ENCODE data around the gene LYL1. TPM values are rescaled to one million over a fixed set of nuclear protein-coding genes. Genes with fewer than 3 reads are reported as not detected.
A peak's percentile ranks its signal among the peaks of the same experiment; 100 is the strongest.

Gene LYL1
- total and polyA plus RNA-seq, 2 of the 13 experiments (the other 11 are each of a cell fraction or from before 2014, with no cell fraction given): 0.75 to 0.92 TPM

DNA sequence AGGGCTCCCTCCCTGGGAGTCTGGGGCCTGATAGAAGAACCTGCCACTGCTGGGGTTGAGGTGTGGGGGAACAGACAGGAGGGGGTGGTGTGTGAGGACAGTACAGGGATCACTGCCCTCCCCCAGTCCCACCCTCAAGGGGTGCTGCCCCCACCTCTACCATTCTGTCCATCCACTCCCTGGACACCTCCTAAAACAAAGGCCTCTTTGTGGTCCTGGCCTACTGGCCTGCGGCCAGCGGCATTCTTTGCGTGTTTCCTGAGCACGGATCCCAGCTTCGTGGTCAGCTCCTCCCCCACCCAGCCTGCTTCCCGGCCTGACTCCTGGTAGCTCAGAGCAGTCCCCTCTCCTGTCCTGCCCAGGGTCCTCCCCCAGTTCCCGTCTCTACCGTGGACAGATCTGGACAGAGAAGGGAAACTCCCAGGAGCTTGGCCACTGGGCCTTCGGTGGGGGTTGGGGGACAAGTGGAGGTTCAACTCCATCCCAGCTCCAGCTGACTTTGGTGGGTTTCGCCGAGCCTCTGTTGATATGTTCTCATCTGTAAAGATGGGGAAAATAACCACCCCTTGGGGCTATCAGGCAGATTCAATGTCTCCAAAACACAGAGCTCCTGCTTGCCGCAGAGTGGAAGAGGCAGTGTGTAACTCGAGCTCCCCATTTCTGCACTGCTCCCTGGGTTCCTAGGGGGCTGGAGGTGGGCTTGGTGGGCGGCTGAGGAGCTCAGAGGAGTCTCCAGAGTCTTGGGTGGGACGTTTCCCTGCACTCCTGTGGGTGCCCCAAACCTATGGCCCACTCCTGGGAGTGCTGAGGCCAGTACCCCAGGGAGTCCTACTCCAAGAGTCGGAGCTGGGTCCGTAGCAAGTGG is 48.7 kb downstream of the LYL1 start (continued):
- TF ChIP-seq, protein P1, sequence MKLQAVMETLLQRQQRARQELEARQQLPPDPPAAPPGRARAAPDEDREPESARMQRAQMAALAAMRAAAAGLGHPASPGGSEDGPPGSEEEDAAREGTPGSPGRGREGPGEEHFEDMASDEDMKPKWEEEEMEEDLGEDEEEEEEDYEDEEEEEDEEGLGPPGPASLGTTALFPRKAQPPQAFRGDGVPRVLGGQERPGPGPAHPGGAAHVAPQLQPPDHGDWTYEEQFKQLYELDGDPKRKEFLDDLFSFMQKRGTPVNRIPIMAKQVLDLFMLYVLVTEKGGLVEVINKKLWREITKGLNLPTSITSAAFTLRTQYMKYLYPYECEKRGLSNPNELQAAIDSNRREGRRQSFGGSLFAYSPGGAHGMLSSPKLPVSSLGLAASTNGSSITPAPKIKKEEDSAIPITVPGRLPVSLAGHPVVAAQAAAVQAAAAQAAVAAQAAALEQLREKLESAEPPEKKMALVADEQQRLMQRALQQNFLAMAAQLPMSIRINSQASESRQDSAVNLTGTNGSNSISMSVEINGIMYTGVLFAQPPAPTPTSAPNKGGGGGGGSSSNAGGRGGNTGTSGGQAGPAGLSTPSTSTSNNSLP (IDR thresholded peaks at IDR 0.05; ENCODE audit: low read depth, low read length): peak; percentile 38; the same call in 1 of the 2 replicates
- TF ChIP-seq NBN (conservative IDR thresholded peaks at IDR 0.05) (no peak), TOE1 (CRISPR knock-in tag; IDR thresholded peaks at IDR 0.05) (no peak), HNRNPUL1 (IDR thresholded peaks at IDR 0.05; ENCODE audit: low read depth, low read length) (no peak), ZC3H4 (CRISPR knock-in tag; IDR thresholded peaks at IDR 0.05; ENCODE audit: borderline replicate concordance) (no peak), ZNF569 (CRISPR knock-in tag; IDR thresholded peaks at IDR 0.05; ENCODE audit: borderline replicate concordance) (no peak), ZNF570 (CRISPR knock-in tag; IDR thresholded peaks at IDR 0.05; ENCODE audit: borderline replicate concordance) (no peak), ZNF136 (CRISPR knock-in tag; IDR thresholded peaks at IDR 0.05; ENCODE audit: low read depth) (peak; percentile 39; the same call in 1 of the 2 replicates), CAMTA2 (CRISPR knock-in tag; IDR thresholded peaks at IDR 0.05; ENCODE audit: borderline replicate concordance) (no peak), ZNF776 (CRISPR knock-in tag; IDR thresholded peaks at IDR 0.05) (peak; percentile 22; the same call in 1 of the 2 replicates), NAIF1 (CRISPR knock-in tag; IDR thresholded peaks at IDR 0.05; ENCODE audit: borderline replicate concordance) (no peak), THAP11 (CRISPR knock-in tag; IDR thresholded peaks at IDR 0.05) (peak; percentile 66), ZNF263 (CRISPR knock-in tag; IDR thresholded peaks at IDR 0.05) (peak; percentile 93), ZMYM3 (CRISPR knock-in tag; IDR thresholded peaks at IDR 0.05) (peak; percentile 54; the same call in 1 of the 2 replicates), NR2F1 (CRISPR knock-in tag; IDR thresholded peaks at IDR 0.05) (peak in 1 of 2 experiments; percentile 42; a peak in 1 of 4 replicates), YY1 (IDR thresholded peaks at IDR 0.05; ENCODE audit: insufficient read depth, insufficient replicate concordance, low read depth, low read length) (peak; percentile 57), TRIM24 (CRISPR knock-in tag; IDR thresholded peaks at IDR 0.05) (peak; percentile 7; the same call in 1 of the 2 replicates), SIX4 (CRISPR knock-in tag; IDR thresholded peaks at IDR 0.05) (0 out of 2 replicates have a peak, but pooled peaks have one; percentile 36)
- TF ChIP-seq, protein P2, sequence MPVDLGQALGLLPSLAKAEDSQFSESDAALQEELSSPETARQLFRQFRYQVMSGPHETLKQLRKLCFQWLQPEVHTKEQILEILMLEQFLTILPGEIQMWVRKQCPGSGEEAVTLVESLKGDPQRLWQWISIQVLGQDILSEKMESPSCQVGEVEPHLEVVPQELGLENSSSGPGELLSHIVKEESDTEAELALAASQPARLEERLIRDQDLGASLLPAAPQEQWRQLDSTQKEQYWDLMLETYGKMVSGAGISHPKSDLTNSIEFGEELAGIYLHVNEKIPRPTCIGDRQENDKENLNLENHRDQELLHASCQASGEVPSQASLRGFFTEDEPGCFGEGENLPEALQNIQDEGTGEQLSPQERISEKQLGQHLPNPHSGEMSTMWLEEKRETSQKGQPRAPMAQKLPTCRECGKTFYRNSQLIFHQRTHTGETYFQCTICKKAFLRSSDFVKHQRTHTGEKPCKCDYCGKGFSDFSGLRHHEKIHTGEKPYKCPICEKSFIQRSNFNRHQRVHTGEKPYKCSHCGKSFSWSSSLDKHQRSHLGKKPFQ (CRISPR knock-in tag; IDR thresholded peaks at IDR 0.05; ENCODE audit: insufficient replicate concordance): no peak
- TF ChIP-seq, protein P3, sequence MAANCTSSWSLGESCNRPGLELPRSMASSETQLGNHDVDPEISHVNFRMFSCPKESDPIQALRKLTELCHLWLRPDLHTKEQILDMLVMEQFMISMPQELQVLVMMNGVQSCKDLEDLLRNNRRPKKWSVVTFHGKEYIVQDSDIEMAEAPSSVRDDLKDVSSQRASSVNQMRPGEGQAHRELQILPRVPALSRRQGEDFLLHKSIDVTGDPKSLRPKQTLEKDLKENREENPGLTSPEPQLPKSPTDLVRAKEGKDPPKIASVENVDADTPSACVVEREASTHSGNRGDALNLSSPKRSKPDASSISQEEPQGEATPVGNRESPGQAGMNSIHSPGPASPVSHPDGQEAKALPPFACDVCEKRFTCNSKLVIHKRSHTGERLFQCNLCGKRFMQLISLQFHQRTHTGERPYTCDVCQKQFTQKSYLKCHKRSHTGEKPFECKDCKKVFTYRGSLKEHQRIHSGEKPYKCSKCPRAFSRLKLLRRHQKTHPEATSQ (CRISPR knock-in tag; IDR thresholded peaks at IDR 0.05; ENCODE audit: borderline replicate concordance): no peak
- TF ChIP-seq, protein P4, sequence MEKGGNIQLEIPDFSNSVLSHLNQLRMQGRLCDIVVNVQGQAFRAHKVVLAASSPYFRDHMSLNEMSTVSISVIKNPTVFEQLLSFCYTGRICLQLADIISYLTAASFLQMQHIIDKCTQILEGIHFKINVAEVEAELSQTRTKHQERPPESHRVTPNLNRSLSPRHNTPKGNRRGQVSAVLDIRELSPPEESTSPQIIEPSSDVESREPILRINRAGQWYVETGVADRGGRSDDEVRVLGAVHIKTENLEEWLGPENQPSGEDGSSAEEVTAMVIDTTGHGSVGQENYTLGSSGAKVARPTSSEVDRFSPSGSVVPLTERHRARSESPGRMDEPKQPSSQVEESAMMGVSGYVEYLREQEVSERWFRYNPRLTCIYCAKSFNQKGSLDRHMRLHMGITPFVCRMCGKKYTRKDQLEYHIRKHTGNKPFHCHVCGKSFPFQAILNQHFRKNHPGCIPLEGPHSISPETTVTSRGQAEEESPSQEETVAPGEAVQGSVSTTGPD (CRISPR knock-in tag; IDR thresholded peaks at IDR 0.05): 0 out of 2 replicates have a peak, but pooled peaks have one; percentile 65
